Osteoblast (primary cell): ENCODE data around the gene PCCA. TPM values are rescaled to one million over a fixed set of nuclear protein-coding genes. Genes with fewer than 3 reads are reported as not detected.

Source experiments
- DNase-seq: peaks from one replicate; pipeline ENCODE4 v3.0.0; 2011; ENCODE audit warnings: low spot score, mixed read lengths; ENCODE audit not compliant: insufficient read length; ENCODE audit errors: missing footprints
- H2AFZ ChIP-seq: 2 replicates; pipeline ENCODE4 v1.6.0; 2011; ENCODE audit warnings: mild to moderate bottlenecking, low read length
- H3K27ac ChIP-seq: 2 replicates; pipeline ENCODE4 v1.5.1; 2011; ENCODE audit warnings: mild to moderate bottlenecking, low read depth, low read length, moderate library complexity
- H3K27me3 ChIP-seq: 2 replicates; pipeline ENCODE4 v1.6.0; 2012; ENCODE audit warnings: mild to moderate bottlenecking, control low read depth, inconsistent platforms, low read length, moderate library complexity; ENCODE audit not compliant: insufficient read depth
- H3K36me3 ChIP-seq: 2 replicates; pipeline ENCODE4 v1.5.1; 2011; ENCODE audit warnings: mild to moderate bottlenecking, low read length, control low read depth, moderate library complexity; ENCODE audit not compliant: insufficient read depth
- H3K4me1 ChIP-seq: 2 replicates; pipeline ENCODE4 v1.5.1; 2011; ENCODE audit warnings: mild to moderate bottlenecking, low read length, control low read depth, moderate library complexity; ENCODE audit not compliant: insufficient read depth
- H3K4me2 ChIP-seq: 2 replicates; pipeline ENCODE4 v1.6.0; 2011; ENCODE audit warnings: mild to moderate bottlenecking, low read length; ENCODE audit not compliant: insufficient read depth
- H3K4me3 ChIP-seq: fragments of 200-600 bp; sonication (generic); 3 replicates; pipeline ENCODE4 v1.5.1; 2012; ENCODE audit warnings: mild to moderate bottlenecking, low read length, inconsistent platforms; ENCODE audit not compliant: insufficient read depth
- H3K79me2 ChIP-seq: 2 replicates; pipeline ENCODE4 v1.6.0; 2012; ENCODE audit warnings: mild to moderate bottlenecking, low read length, control low read depth, inconsistent platforms; ENCODE audit not compliant: insufficient read depth
- H3K9me3 ChIP-seq: 2 replicates; pipeline ENCODE4 v1.5.1; 2011; ENCODE audit warnings: low read depth, low read length, control low read depth
- H4K20me1 ChIP-seq: 2 replicates; pipeline ENCODE4 v1.6.0; 2012; ENCODE audit warnings: mild to moderate bottlenecking, low read length, control low read depth; ENCODE audit not compliant: insufficient read depth
- CTCF ChIP-seq: IDR thresholded peaks from 2 replicates; pipeline ENCODE4 v1.5.1; 2011; ENCODE audit warnings: mild to moderate bottlenecking, low read depth, low read length, moderate library complexity; ENCODE audit errors: extremely low read depth
- total RNA-seq: library from RNA; depleted of rRNA; stranded (reverse); fragments of >200 nt; gene quantifications from 2 replicates; pipeline ENCODE4 v1.2.3, GENCODE V29; 2012

Gene PCCA
- total RNA-seq, 1 donor = 40.5 TPM

- no peak for TF ChIP-seq CTCF
- H3K9me3 ChIP-seq = no peaks in the 10 kb centered on the region
- H3K4me3 ChIP-seq = no peak overlapping the region
- no peaks in the 10 kb centered on the region for H3K4me1 ChIP-seq
- no peak overlapping the region for H2AFZ ChIP-seq
- no peak for DNase-seq
- no peaks in the 10 kb centered on the region for H3K27me3 ChIP-seq
- no peak overlapping the region for H3K4me2 ChIP-seq
- peaks cover 10% of the 10 kb centered on the region for H4K20me1 ChIP-seq
- no peak overlapping the region for H3K27ac ChIP-seq
- H3K79me2 ChIP-seq = peaks cover 37% of the 10 kb centered on the region
- peaks cover 13% of the 10 kb centered on the region for H3K36me3 ChIP-seq
Measured at GRCh38 chr13:100108913-100109507, 20.1 kb downstream of the PCCA start.

- H4K20me1 ChIP-seq = peaks cover 10% of the 10 kb centered on the region
Measured at GRCh38 chr13:100110269-100110668, 21.4 kb downstream of the PCCA start.

GRCh38 chr13:100112186-100112838 is 23.4 kb downstream of the PCCA start:
- DNase-seq = no peak
- Histone ChIP-seq H3K27ac (no peak overlapping the region), H3K9me3 (no peaks in the 10 kb centered on the region), H3K4me3 (no peak overlapping the region), H3K79me2 (peaks cover 24% of the 10 kb centered on the region), H3K27me3 (no peaks in the 10 kb centered on the region), H4K20me1 (peaks cover 10% of the 10 kb centered on the region), H2AFZ (no peak overlapping the region), H3K36me3 (peaks cover 15% of the 10 kb centered on the region), H3K4me2 (no peak overlapping the region), H3K4me1 (no peaks in the 10 kb centered on the region)
- no peak for TF ChIP-seq CTCF

More at GRCh38 chr13:100110269-100110668, 21.4 kb downstream of the PCCA start:
- no peak overlapping the region for H2AFZ ChIP-seq
- H3K79me2 ChIP-seq = peaks cover 32% of the 10 kb centered on the region
- no peak overlapping the region for H3K27ac ChIP-seq
- H3K36me3 ChIP-seq = peaks cover 13% of the 10 kb centered on the region
- no peak overlapping the region for H3K4me3 ChIP-seq
- no peaks in the 10 kb centered on the region for H3K9me3 ChIP-seq
- no peaks in the 10 kb centered on the region for H3K27me3 ChIP-seq
- no peak overlapping the region for H3K4me2 ChIP-seq
- no peak for DNase-seq
- no peak for TF ChIP-seq CTCF
- H3K4me1 ChIP-seq = no peaks in the 10 kb centered on the region

- Histone ChIP-seq H3K27me3 (no peaks in the 10 kb centered on the region), H3K27ac (no peak overlapping the region), H3K4me2 (no peak overlapping the region), H3K36me3 (peaks cover 16% of the 10 kb centered on the region), H4K20me1 (no peaks in the 10 kb centered on the region), H3K79me2 (no peaks in the 10 kb centered on the region), H3K4me1 (no peaks in the 10 kb centered on the region), H3K9me3 (no peaks in the 10 kb centered on the region), H3K4me3 (no peak overlapping the region), H2AFZ (no peak overlapping the region)
- no peak for TF ChIP-seq CTCF
- DNase-seq = no peak
Measured at GRCh38 chr13:100115693-100116254, 26.9 kb downstream of the PCCA start.
